ENCODE data around the gene ADIPOQ. TPM values are rescaled to one million over a fixed set of nuclear protein-coding genes. Genes with fewer than 3 reads are reported as not detected.
"Not testable (repeated sequence)": the region's sequence is repeated elsewhere in the genome, so short reads cannot be mapped to it uniquely, and the experiment has no call there.

Gene ADIPOQ
- total RNA-seq, result 10 to 100 TPM in 1 of 4 donors, 1 to 10 TPM in 3; 1.6 to 13.4 (median 5.4) TPM

DNA sequence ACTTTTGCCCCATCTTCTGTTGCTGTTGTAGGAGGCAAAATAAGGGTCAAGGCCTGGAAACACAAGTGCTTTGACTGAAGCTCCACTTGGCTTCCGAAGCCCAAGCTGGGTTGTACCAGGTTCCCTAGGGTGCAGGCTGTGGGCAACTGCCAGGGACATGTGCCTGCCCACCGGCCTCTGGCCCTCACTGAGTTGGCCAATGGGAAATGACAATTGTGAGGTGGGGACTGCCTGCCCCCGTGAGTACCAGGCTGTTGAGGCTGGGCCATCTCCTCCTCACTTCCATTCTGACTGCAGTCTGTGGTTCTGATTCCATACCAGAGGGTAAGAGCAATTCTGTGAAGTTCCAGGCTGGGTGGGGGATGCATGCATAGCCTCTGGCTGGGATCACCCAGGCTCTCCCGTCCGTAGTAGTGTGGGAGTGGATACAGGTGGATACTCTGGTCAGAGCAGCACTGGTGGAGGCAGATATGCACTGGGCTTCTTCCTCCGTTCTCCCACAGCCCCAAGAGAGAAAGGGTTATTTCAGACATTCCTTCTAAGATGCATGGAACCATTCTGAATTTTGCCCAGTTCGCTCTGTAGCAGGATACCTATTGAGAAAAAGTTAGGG, at the start of gene ADIPOQ:
Gene ADIPOQ, plus strand, starts transcription at position 285 of the 613 bp plus-strand sequence. CDS start 10,349 bp downstream, outside the sequence.
- H3K36me3 ChIP-seq, result no peaks in the 10 kb centered on the region
- H3K4me1 ChIP-seq, result no peaks in the 10 kb centered on the region
- no peak within 1 kb of the TSS for H3K27ac ChIP-seq
- no peaks in the 10 kb centered on the region for H3K9me3 ChIP-seq
- WGBS, 2 donors, result 89 to 93% methylated on average over 5 to 7 of the region's 7 CpGs
- TF ChIP-seq POLR2A (IDR thresholded peaks at IDR 0.05), result no peak
- no peak for DNase-seq
- intact Hi-C loops (cut with DNase I), result no loop called here
- H3K27me3 ChIP-seq, result no peaks in the 10 kb centered on the region
- no peak within 1 kb of the TSS for H3K4me3 ChIP-seq (replicated peaks in 1 of 3)

- 82 to 85% methylated on average over 3 of the region's 3 CpGs for WGBS, 2 donors
- Histone ChIP-seq H3K27ac (no peak overlapping the region), H3K4me1 (no peaks in the 10 kb centered on the region), H3K4me3 (replicated peaks in 1 of 3) (no peak overlapping the region), H3K27me3 (no peaks in the 10 kb centered on the region), H3K9me3 (no peaks in the 10 kb centered on the region), H3K36me3 (no peaks in the 10 kb centered on the region)
- DNase-seq, result no peak
- intact Hi-C loops (cut with DNase I), result no loop called here
- TF ChIP-seq POLR2A (IDR thresholded peaks at IDR 0.05) (no peak), CTCF (IDR thresholded peaks at IDR 0.05) (no peak)
Observed at GRCh38 chr3:186798239-186798874, 44.2 kb upstream of the ADIPOQ start.

DNA sequence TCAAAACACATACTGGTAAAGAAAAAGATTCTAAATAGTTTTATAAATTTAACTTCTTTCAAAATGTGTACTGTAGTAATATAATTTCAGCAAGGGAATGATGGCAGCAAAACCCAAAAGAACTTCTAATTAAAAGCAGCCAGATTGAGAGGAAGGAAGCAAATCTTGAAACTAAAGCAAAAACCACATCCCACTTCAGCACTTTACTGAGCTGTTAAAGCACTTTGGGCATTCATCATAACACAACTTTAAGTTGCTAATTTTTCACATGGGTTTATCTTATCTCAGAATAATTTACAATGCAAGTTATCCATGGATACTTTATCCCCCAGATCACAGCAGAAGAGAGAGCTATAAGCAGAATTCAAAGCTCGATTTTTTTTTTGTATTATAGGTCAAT, 42.2 kb upstream of the ADIPOQ start:
- WGBS, 2 donors, result 95 to 100% methylated on average over 1 of the region's 1 CpG
- no peak overlapping the region for H3K27ac ChIP-seq
- intact Hi-C loops (cut with DNase I), result no loop called here
- no peaks in the 10 kb centered on the region for H3K27me3 ChIP-seq
- H3K9me3 ChIP-seq, result no peaks in the 10 kb centered on the region
- no peak for DNase-seq
- TF ChIP-seq CTCF (IDR thresholded peaks at IDR 0.05), result no peak
- TF ChIP-seq POLR2A (IDR thresholded peaks at IDR 0.05), result no peak
- H3K36me3 ChIP-seq, result no peaks in the 10 kb centered on the region
- H3K4me1 ChIP-seq, result peaks cover 0 to 1% of the 10 kb centered on the region in 2 donors
- no peak overlapping the region for H3K4me3 ChIP-seq (replicated peaks in 1 of 3)

- intact Hi-C loops (cut with DNase I), result no loop called here
- TF ChIP-seq POLR2A (IDR thresholded peaks at IDR 0.05) (no peak), CTCF (IDR thresholded peaks at IDR 0.05) (no peak)
- WGBS, 2 donors, result 90 to 95% methylated on average over 3 of the region's 3 CpGs
Observed at GRCh38 chr3:186802701-186803100, 39.8 kb upstream of the ADIPOQ start.

GRCh38 chr3:186803447-186803846, 39.1 kb upstream of the ADIPOQ start:
- H3K4me3 ChIP-seq (replicated peaks in 1 of 3); H3K27ac ChIP-seq; intact Hi-C loops (cut with DNase I); H3K9me3 ChIP-seq; DNase-seq; H3K36me3 ChIP-seq; H3K27me3 ChIP-seq: not testable (repeated sequence)
- H3K4me1 ChIP-seq, result peaks cover 4 to 14% of the 10 kb centered on the region in 2 donors
- 91 to 92% methylated on average over 4 of the region's 4 CpGs for WGBS, 2 donors

More at GRCh38 chr3:186802701-186803100, 39.8 kb upstream of the ADIPOQ start:
- Histone ChIP-seq H3K36me3 (no peaks in the 10 kb centered on the region), H3K27me3 (no peaks in the 10 kb centered on the region), H3K4me1 (peaks cover 4 to 14% of the 10 kb centered on the region in 2 donors), H3K9me3 (no peaks in the 10 kb centered on the region), H3K27ac (no peak overlapping the region), H3K4me3 (replicated peaks in 1 of 3) (no peak overlapping the region)
- no peak for DNase-seq

Measured in thyroid gland (tissue), 4 donors.